ENCODE data around the gene GM2A.
"Not testable (repeated sequence)": the region's sequence is repeated elsewhere in the genome, so short reads cannot be mapped to it uniquely, and the experiment has no call there.

The GM2A gene

GRCh38 chr5:151243127-151243526, 9.9 kb upstream of the GM2A start:
- Histone ChIP-seq H3K4me3 (ENCODE audit: low read depth in 1 of 2, low read length in 2 of 2) (no peak overlapping the region), H3K27ac (ENCODE audit: low read depth, low read length) (no peak overlapping the region), H3K27me3 (ENCODE audit: control insufficient read depth in 1 of 2, insufficient read depth in 2 of 2, low read length in 2 of 2) (no peaks in the 10 kb centered on the region), H3K9me3 (ENCODE audit: low read length) (no peaks in the 10 kb centered on the region), H3K4me1 (ENCODE audit: insufficient read depth, low read length) (peaks cover 7% of the 10 kb centered on the region), H3K9ac (ENCODE audit: low read length) (no peak overlapping the region), H3K36me3 (ENCODE audit: insufficient read depth, low read length) (no peaks in the 10 kb centered on the region)

GRCh38 chr5:151243564-151243963, 9.4 kb upstream of the GM2A start:
- Histone ChIP-seq H3K4me3 (ENCODE audit: low read depth in 1 of 2, low read length in 2 of 2) (no peak overlapping the region), H3K9ac (ENCODE audit: low read length) (no peak overlapping the region), H3K36me3 (ENCODE audit: insufficient read depth, low read length) (no peaks in the 10 kb centered on the region), H3K9me3 (ENCODE audit: low read length) (no peaks in the 10 kb centered on the region), H3K4me1 (ENCODE audit: insufficient read depth, low read length) (peaks cover 6% of the 10 kb centered on the region), H3K27ac (ENCODE audit: low read depth, low read length) (no peak overlapping the region), H3K27me3 (ENCODE audit: control insufficient read depth in 1 of 2, insufficient read depth in 2 of 2, low read length in 2 of 2) (no peaks in the 10 kb centered on the region)

GRCh38 chr5:151244206-151244605, 8.8 kb upstream of the GM2A start:
- Histone ChIP-seq H3K36me3 (ENCODE audit: insufficient read depth, low read length) (no peaks in the 10 kb centered on the region), H3K4me3 (ENCODE audit: low read depth in 1 of 2, low read length in 2 of 2) (no peak overlapping the region), H3K4me1 (ENCODE audit: insufficient read depth, low read length) (no peaks in the 10 kb centered on the region), H3K9me3 (ENCODE audit: low read length) (no peaks in the 10 kb centered on the region), H3K27me3 (ENCODE audit: control insufficient read depth in 1 of 2, insufficient read depth in 2 of 2, low read length in 2 of 2) (no peaks in the 10 kb centered on the region), H3K27ac (ENCODE audit: low read depth, low read length) (no peak overlapping the region), H3K9ac (ENCODE audit: low read length) (no peak overlapping the region)

- no peaks in the 10 kb centered on the region for H3K36me3 ChIP-seq (ENCODE audit: insufficient read depth, low read length)
- no peak overlapping the region for H3K27ac ChIP-seq (ENCODE audit: low read depth, low read length)
- H3K27me3 ChIP-seq (ENCODE audit: control insufficient read depth in 1 of 2, insufficient read depth in 2 of 2, low read length in 2 of 2) = no peaks in the 10 kb centered on the region
- H3K9ac ChIP-seq (ENCODE audit: low read length) = no peak overlapping the region
- no peaks in the 10 kb centered on the region for H3K9me3 ChIP-seq (ENCODE audit: low read length)
- no peaks in the 10 kb centered on the region for H3K4me1 ChIP-seq (ENCODE audit: insufficient read depth, low read length)
- no peak overlapping the region for H3K4me3 ChIP-seq (ENCODE audit: low read depth in 1 of 2, low read length in 2 of 2)
Measured at GRCh38 chr5:151245680-151246219, 7.2 kb upstream of the GM2A start.

- H3K4me3 ChIP-seq (ENCODE audit: low read depth in 1 of 2, low read length in 2 of 2) = no peak overlapping the region
- no peaks in the 10 kb centered on the region for H3K36me3 ChIP-seq (ENCODE audit: insufficient read depth, low read length)
- H3K27me3 ChIP-seq (ENCODE audit: control insufficient read depth in 1 of 2, insufficient read depth in 2 of 2, low read length in 2 of 2) = no peaks in the 10 kb centered on the region
- H3K27ac ChIP-seq (ENCODE audit: low read depth, low read length) = no peak overlapping the region
- H3K9me3 ChIP-seq (ENCODE audit: low read length) = no peaks in the 10 kb centered on the region
- no peak overlapping the region for H3K9ac ChIP-seq (ENCODE audit: low read length)
- H3K4me1 ChIP-seq (ENCODE audit: insufficient read depth, low read length) = peaks cover 3% of the 10 kb centered on the region
Measured at GRCh38 chr5:151248651-151249050, 4.3 kb upstream of the GM2A start.

- Histone ChIP-seq H3K27ac (ENCODE audit: low read depth, low read length) (no peak overlapping the region), H3K4me1 (ENCODE audit: insufficient read depth, low read length) (peaks cover 9% of the 10 kb centered on the region), H3K27me3 (ENCODE audit: control insufficient read depth in 1 of 2, insufficient read depth in 2 of 2, low read length in 2 of 2) (no peaks in the 10 kb centered on the region), H3K9ac (ENCODE audit: low read length) (no peak overlapping the region), H3K9me3 (ENCODE audit: low read length) (no peaks in the 10 kb centered on the region), H3K36me3 (ENCODE audit: insufficient read depth, low read length) (no peaks in the 10 kb centered on the region), H3K4me3 (ENCODE audit: low read depth in 1 of 2, low read length in 2 of 2) (no peak overlapping the region)
Measured at GRCh38 chr5:151249281-151249680, 3.7 kb upstream of the GM2A start.

GRCh38 chr5:151250346-151251000, 2.5 kb upstream of the GM2A start:
- H3K27ac ChIP-seq (ENCODE audit: low read depth, low read length) = no peak overlapping the region
- no peaks in the 10 kb centered on the region for H3K27me3 ChIP-seq (ENCODE audit: control insufficient read depth in 1 of 2, insufficient read depth in 2 of 2, low read length in 2 of 2)
- H3K4me3 ChIP-seq (ENCODE audit: low read depth in 1 of 2, low read length in 2 of 2) = no peak overlapping the region
- no peak overlapping the region for H3K9ac ChIP-seq (ENCODE audit: low read length)
- no peaks in the 10 kb centered on the region for H3K9me3 ChIP-seq (ENCODE audit: low read length)
- no peaks in the 10 kb centered on the region for H3K36me3 ChIP-seq (ENCODE audit: insufficient read depth, low read length)
- peaks cover 13% of the 10 kb centered on the region for H3K4me1 ChIP-seq (ENCODE audit: insufficient read depth, low read length)

- peaks cover 13% of the 10 kb centered on the region for H3K4me1 ChIP-seq (ENCODE audit: insufficient read depth, low read length)
- H3K27ac ChIP-seq (ENCODE audit: low read depth, low read length) = no peak overlapping the region
- H3K9ac ChIP-seq (ENCODE audit: low read length) = no peak overlapping the region
- H3K27me3 ChIP-seq (ENCODE audit: control insufficient read depth in 1 of 2, insufficient read depth in 2 of 2, low read length in 2 of 2) = no peaks in the 10 kb centered on the region
- H3K9me3 ChIP-seq (ENCODE audit: low read length) = no peaks in the 10 kb centered on the region
- no peaks in the 10 kb centered on the region for H3K36me3 ChIP-seq (ENCODE audit: insufficient read depth, low read length)
- no peak overlapping the region for H3K4me3 ChIP-seq (ENCODE audit: low read depth in 1 of 2, low read length in 2 of 2)
Measured at GRCh38 chr5:151251001-151251551, 1.9 kb upstream of the GM2A start.

GRCh38 chr5:151251621-151252020, 1.4 kb upstream of the GM2A start:
- Histone ChIP-seq H3K9ac (ENCODE audit: low read length) (no peak overlapping the region), H3K9me3 (ENCODE audit: low read length) (no peaks in the 10 kb centered on the region), H3K4me1 (ENCODE audit: insufficient read depth, low read length) (peaks cover 13% of the 10 kb centered on the region), H3K36me3 (ENCODE audit: insufficient read depth, low read length) (no peaks in the 10 kb centered on the region), H3K27ac (ENCODE audit: low read depth, low read length) (no peak overlapping the region), H3K4me3 (ENCODE audit: low read depth in 1 of 2, low read length in 2 of 2) (no peak overlapping the region), H3K27me3 (ENCODE audit: control insufficient read depth in 1 of 2, insufficient read depth in 2 of 2, low read length in 2 of 2) (no peaks in the 10 kb centered on the region)

- Histone ChIP-seq H3K4me3 (ENCODE audit: low read depth in 1 of 2, low read length in 2 of 2) (peak overlapping the region; percentile 96 to 97), H3K4me1 (ENCODE audit: insufficient read depth, low read length) (peaks cover 17% of the 10 kb centered on the region), H3K9me3 (ENCODE audit: low read length) (no peaks in the 10 kb centered on the region), H3K27ac (ENCODE audit: low read depth, low read length) (peak overlapping the region; percentile 81), H3K9ac (ENCODE audit: low read length) (peak overlapping the region; percentile 54), H3K36me3 (ENCODE audit: insufficient read depth, low read length) (no peaks in the 10 kb centered on the region), H3K27me3 (ENCODE audit: control insufficient read depth in 1 of 2, insufficient read depth in 2 of 2, low read length in 2 of 2) (no peaks in the 10 kb centered on the region)
Measured at GRCh38 chr5:151253605-151253950, 593 bp downstream of the GM2A start.

- peaks cover 17% of the 10 kb centered on the region for H3K4me1 ChIP-seq (ENCODE audit: insufficient read depth, low read length)
- H3K27ac ChIP-seq (ENCODE audit: low read depth, low read length) = no peak overlapping the region
Measured at GRCh38 chr5:151254556-151254955, 1.6 kb downstream of the GM2A start.

GRCh38 chr5:151254990-151255389, 2.0 kb downstream of the GM2A start:
- peaks cover 17% of the 10 kb centered on the region for H3K4me1 ChIP-seq (ENCODE audit: insufficient read depth, low read length)
- H3K36me3 ChIP-seq (ENCODE audit: insufficient read depth, low read length); H3K9me3 ChIP-seq (ENCODE audit: low read length); H3K9ac ChIP-seq (ENCODE audit: low read length); H3K27ac ChIP-seq (ENCODE audit: low read depth, low read length); H3K27me3 ChIP-seq (ENCODE audit: control insufficient read depth in 1 of 2, insufficient read depth in 2 of 2, low read length in 2 of 2); H3K4me3 ChIP-seq (ENCODE audit: low read depth in 1 of 2, low read length in 2 of 2): not testable (repeated sequence)

More at GRCh38 chr5:151254556-151254955, 1.6 kb downstream of the GM2A start:
- H3K9me3 ChIP-seq (ENCODE audit: low read length) = no peaks in the 10 kb centered on the region
- no peaks in the 10 kb centered on the region for H3K27me3 ChIP-seq (ENCODE audit: control insufficient read depth in 1 of 2, insufficient read depth in 2 of 2, low read length in 2 of 2)
- no peaks in the 10 kb centered on the region for H3K36me3 ChIP-seq (ENCODE audit: insufficient read depth, low read length)
- H3K4me3 ChIP-seq (ENCODE audit: low read depth in 1 of 2, low read length in 2 of 2) = no peak overlapping the region
- no peak overlapping the region for H3K9ac ChIP-seq (ENCODE audit: low read length)

All from muscle layer of colon (tissue), 2 donors.